Limb (tissue), 2 donors: ENCODE measurements around the gene LACC1.

Experiments
- DNase-seq, 2 donors: peaks; one replicate each; pipeline ENCODE4 v3.0.0-alpha.2; 2016; ENCODE audit errors: extremely low spot score in 2 of 2

The LACC1 gene

GRCh38 chr13:43883631-43884030 is 3.9 kb downstream of the LACC1 start:
- DNase-seq = no peak

GRCh38 chr13:43884222-43884621 is 4.5 kb downstream of the LACC1 start:
- no peak for DNase-seq

- DNase-seq = no peak
These were observed 14.7 kb downstream of the LACC1 start for GRCh38 chr13:43894438-43894837.

GRCh38 chr13:43895940-43896339 is 16.2 kb downstream of the LACC1 start:
- no peak for DNase-seq

- DNase-seq = peak; percentile 41 to 87
These were observed 25.8 kb downstream of the LACC1 start for GRCh38 chr13:43905435-43906031.

- DNase-seq = peak in 1 of 2 donors; percentile 77
These were observed 28.7 kb downstream of the LACC1 start for GRCh38 chr13:43908156-43909126.

- DNase-seq = no peak
These were observed 31.2 kb downstream of the LACC1 start for GRCh38 chr13:43910856-43911255.

GRCh38 chr13:43911278-43911677 is 31.6 kb downstream of the LACC1 start:
- DNase-seq = no peak

GRCh38 chr13:43911871-43912270 is 32.2 kb downstream of the LACC1 start:
- DNase-seq = no peak

- no peak for DNase-seq
These were observed 35.7 kb downstream of the LACC1 start for GRCh38 chr13:43915451-43915850.

GRCh38 chr13:43916828-43917227 is 37.1 kb downstream of the LACC1 start:
- no peak for DNase-seq

GRCh38 chr13:43918636-43919035 is 38.9 kb downstream of the LACC1 start:
- DNase-seq = no peak

GRCh38 chr13:43920965-43921674 is 41.4 kb downstream of the LACC1 start:
- DNase-seq = no peak

- DNase-seq = no peak
These were observed 45.0 kb downstream of the LACC1 start for GRCh38 chr13:43924549-43925245.

- DNase-seq = no peak
These were observed 50.2 kb downstream of the LACC1 start for GRCh38 chr13:43929947-43930346.

GRCh38 chr13:43933378-43933777 is 53.7 kb downstream of the LACC1 start:
- DNase-seq = no peak

- DNase-seq = no peak
These were observed 54.6 kb downstream of the LACC1 start for GRCh38 chr13:43934273-43934672.

GRCh38 chr13:43935878-43936277 is 56.2 kb downstream of the LACC1 start:
- no peak for DNase-seq

GRCh38 chr13:43936647-43937046 is 56.9 kb downstream of the LACC1 start:
- DNase-seq = no peak

GRCh38 chr13:43937839-43938238 is 58.1 kb downstream of the LACC1 start:
- DNase-seq = no peak

- no peak for DNase-seq
These were observed 58.7 kb downstream of the LACC1 start for GRCh38 chr13:43938449-43938848.

GRCh38 chr13:43939086-43939485 is 59.4 kb downstream of the LACC1 start:
- no peak for DNase-seq
